ENCODE data around the gene FOXF1.

Gene FOXF1

GRCh38 chr16:86558355-86559193 lies 48.2 kb downstream of the FOXF1 start:
- DNase-seq: no peak

GRCh38 chr16:86559802-86560305 lies 49.5 kb downstream of the FOXF1 start:
- DNase-seq: no peak

- no peak for DNase-seq
These were observed 52.0 kb downstream of the FOXF1 start for GRCh38 chr16:86562356-86562755.

- peak; percentile 92 for DNase-seq
These were observed 53.4 kb downstream of the FOXF1 start for GRCh38 chr16:86563469-86564345.
